ENCODE measurements around the gene FAM181B. TPM values are rescaled to one million over a fixed set of nuclear protein-coding genes. Genes with fewer than 3 reads are reported as not detected.

FAM181B gene, protein sequence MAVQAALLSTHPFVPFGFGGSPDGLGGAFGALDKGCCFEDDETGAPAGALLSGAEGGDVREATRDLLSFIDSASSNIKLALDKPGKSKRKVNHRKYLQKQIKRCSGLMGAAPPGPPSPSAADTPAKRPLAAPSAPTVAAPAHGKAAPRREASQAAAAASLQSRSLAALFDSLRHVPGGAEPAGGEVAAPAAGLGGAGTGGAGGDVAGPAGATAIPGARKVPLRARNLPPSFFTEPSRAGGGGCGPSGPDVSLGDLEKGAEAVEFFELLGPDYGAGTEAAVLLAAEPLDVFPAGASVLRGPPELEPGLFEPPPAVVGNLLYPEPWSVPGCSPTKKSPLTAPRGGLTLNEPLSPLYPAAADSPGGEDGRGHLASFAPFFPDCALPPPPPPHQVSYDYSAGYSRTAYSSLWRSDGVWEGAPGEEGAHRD
- 0.26 and 0.35 TPM in 2 replicates for total RNA-seq
- long read RNA-seq: 0 reads

DNA sequence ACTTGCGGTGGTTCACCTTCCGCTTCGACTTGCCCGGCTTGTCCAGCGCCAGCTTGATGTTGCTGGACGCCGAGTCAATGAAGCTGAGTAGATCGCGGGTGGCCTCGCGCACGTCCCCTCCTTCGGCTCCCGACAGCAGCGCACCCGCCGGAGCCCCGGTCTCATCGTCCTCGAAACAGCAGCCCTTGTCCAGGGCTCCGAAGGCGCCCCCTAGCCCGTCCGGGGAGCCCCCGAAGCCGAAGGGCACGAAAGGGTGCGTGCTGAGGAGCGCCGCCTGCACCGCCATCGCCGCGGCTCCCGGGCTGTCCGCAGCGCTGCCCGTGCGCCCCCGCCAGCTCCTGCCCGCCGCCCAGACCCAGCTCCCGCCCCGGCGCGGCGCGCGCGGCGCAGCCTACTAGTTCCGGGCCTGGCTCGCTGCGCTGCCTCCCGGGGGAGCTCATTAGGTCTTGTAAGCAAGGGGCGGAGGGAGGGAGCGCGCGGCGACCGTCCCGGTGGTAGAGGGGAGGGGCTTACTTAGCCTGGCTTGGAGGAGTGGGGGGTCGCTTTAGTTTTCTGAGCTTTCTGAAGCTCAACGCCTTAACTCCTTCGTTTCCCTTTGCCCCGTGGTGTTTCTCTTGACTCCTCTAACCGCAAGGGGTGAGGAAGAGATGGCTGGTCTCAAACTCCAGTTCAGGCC, at the start of gene FAM181B:
Gene FAM181B, minus strand, starts transcription at position 421 of the 676 bp plus-strand sequence. Its CDS starts 135 bp downstream, at position 286.
- DNase-seq (ENCODE audit: extremely low spot score, unreplicated experiment): peak; percentile 86
- TF ChIP-seq, protein P1, sequence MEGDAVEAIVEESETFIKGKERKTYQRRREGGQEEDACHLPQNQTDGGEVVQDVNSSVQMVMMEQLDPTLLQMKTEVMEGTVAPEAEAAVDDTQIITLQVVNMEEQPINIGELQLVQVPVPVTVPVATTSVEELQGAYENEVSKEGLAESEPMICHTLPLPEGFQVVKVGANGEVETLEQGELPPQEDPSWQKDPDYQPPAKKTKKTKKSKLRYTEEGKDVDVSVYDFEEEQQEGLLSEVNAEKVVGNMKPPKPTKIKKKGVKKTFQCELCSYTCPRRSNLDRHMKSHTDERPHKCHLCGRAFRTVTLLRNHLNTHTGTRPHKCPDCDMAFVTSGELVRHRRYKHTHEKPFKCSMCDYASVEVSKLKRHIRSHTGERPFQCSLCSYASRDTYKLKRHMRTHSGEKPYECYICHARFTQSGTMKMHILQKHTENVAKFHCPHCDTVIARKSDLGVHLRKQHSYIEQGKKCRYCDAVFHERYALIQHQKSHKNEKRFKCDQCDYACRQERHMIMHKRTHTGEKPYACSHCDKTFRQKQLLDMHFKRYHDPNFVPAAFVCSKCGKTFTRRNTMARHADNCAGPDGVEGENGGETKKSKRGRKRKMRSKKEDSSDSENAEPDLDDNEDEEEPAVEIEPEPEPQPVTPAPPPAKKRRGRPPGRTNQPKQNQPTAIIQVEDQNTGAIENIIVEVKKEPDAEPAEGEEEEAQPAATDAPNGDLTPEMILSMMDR (IDR thresholded peaks at IDR 0.05): peak; percentile 3
- Mint-ChIP-seq H3K27ac (ENCODE audit: unreplicated experiment) (no peak within 1 kb of the TSS), H3K9me3 (ENCODE audit: unreplicated experiment) (no peaks in the 10 kb centered on the region), H3K36me3 (ENCODE audit: unreplicated experiment) (no peaks in the 10 kb centered on the region), H3K27me3 (ENCODE audit: unreplicated experiment) (peaks cover 65% of the 10 kb centered on the region), H3K4me1 (ENCODE audit: unreplicated experiment) (peaks cover 4% of the 10 kb centered on the region), H3K4me3 (ENCODE audit: unreplicated experiment) (peak within 1 kb of the TSS; percentile 73)

DNA sequence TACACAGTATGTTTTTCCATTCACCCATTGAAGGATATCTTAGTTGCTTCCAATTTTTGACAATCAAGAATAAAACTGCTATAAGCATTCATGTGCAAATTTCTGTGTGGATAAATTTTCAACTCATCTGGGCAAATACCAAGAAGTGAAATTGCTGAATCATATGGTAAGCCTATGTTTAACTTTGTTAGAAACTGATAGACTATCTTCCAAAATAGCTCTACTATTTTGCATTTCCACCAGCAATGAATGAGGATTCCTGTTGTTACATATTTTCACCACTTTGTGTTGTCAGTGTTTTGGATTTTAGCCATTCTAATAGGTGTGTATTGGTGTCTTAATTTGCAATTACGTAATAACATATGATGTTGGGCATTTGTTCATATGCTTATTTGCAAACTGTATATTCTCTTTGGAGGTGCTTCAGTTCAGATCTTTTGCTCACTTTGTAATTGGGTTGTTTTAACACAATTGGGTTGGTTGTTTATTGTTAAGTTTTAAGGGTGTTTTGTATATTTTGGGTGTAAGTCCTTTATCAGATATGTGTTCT, 49.2 kb upstream of the FAM181B start:
- H3K9me3 Mint-ChIP-seq (ENCODE audit: unreplicated experiment): peaks cover 17% of the 10 kb centered on the region
- no peaks in the 10 kb centered on the region for H3K4me1 Mint-ChIP-seq (ENCODE audit: unreplicated experiment)
- no peak overlapping the region for H3K4me3 Mint-ChIP-seq (ENCODE audit: unreplicated experiment)
- no peaks in the 10 kb centered on the region for H3K27me3 Mint-ChIP-seq (ENCODE audit: unreplicated experiment)
- no peaks in the 10 kb centered on the region for H3K36me3 Mint-ChIP-seq (ENCODE audit: unreplicated experiment)
- TF ChIP-seq, protein P1 (IDR thresholded peaks at IDR 0.05): no peak
- no peak overlapping the region for H3K27ac Mint-ChIP-seq (ENCODE audit: unreplicated experiment)
- no peak for DNase-seq (ENCODE audit: extremely low spot score, unreplicated experiment)

DNA sequence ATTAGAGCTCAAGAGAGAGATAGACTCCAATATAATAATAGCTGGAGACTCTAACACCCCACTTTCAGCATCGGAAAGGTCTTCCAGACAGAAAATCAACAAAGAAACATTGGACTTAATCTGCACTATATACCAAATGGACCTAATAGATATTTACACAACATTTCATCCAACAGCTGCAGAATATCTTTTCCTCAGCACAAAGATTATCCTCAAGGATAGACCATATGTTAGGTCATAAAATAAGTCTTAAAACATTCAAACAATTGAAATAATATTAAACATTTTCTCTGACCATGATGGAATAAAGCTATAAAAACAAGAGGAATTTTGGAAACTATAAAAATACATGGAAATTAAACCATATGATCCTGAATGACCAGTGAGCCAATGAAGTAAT, 45.1 kb upstream of the FAM181B start:
- Mint-ChIP-seq H3K4me3 (ENCODE audit: unreplicated experiment) (no peak overlapping the region), H3K36me3 (ENCODE audit: unreplicated experiment) (no peaks in the 10 kb centered on the region), H3K27ac (ENCODE audit: unreplicated experiment) (no peak overlapping the region), H3K4me1 (ENCODE audit: unreplicated experiment) (no peaks in the 10 kb centered on the region), H3K27me3 (ENCODE audit: unreplicated experiment) (no peaks in the 10 kb centered on the region), H3K9me3 (ENCODE audit: unreplicated experiment) (peaks cover 37% of the 10 kb centered on the region)
- TF ChIP-seq, protein P1 (IDR thresholded peaks at IDR 0.05): no peak
- DNase-seq (ENCODE audit: extremely low spot score, unreplicated experiment): no peak

DNA sequence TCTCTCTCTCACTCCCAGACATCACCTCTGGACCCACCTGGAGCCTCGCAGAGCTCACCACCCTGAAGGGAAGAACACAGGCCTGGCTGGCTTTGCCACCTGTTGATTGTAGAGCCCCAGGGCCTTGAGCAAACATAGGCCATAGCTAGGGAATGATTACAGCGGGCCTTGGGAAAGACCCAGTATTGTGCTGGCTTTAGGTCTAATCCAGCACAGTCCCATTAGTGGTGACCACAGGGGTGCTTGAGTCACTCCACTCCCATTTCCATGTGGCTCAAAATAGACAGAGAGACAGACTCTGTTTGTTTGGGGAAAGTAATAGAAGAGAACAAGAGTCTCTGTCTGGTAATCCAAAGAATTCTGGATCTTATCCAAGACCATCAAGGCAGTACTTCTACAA, 42.7 kb upstream of the FAM181B start:
- H3K4me3 Mint-ChIP-seq (ENCODE audit: unreplicated experiment): no peak overlapping the region
- TF ChIP-seq, protein P1 (IDR thresholded peaks at IDR 0.05): no peak
- H3K27me3 Mint-ChIP-seq (ENCODE audit: unreplicated experiment): no peaks in the 10 kb centered on the region
- H3K9me3 Mint-ChIP-seq (ENCODE audit: unreplicated experiment): peaks cover 26% of the 10 kb centered on the region
- no peaks in the 10 kb centered on the region for H3K4me1 Mint-ChIP-seq (ENCODE audit: unreplicated experiment)
- DNase-seq (ENCODE audit: extremely low spot score, unreplicated experiment): no peak
- no peaks in the 10 kb centered on the region for H3K36me3 Mint-ChIP-seq (ENCODE audit: unreplicated experiment)
- no peak overlapping the region for H3K27ac Mint-ChIP-seq (ENCODE audit: unreplicated experiment)

Measured in osteocyte (in vitro differentiated cells).